Liver (tissue), 3 donors: ENCODE measurements around the gene GREB1L.

ENCODE experiments used
- CTCF ChIP-seq: fragments of 150-350 bp; IDR thresholded peaks from 2 replicates; pipeline ENCODE4 v1.5.1; 2017; ENCODE audit warnings: improper control_type of control experiment, low read depth, low read length; ENCODE audit not compliant: missing input control
- SP1 ChIP-seq: IDR thresholded peaks from 2 replicates; pipeline ENCODE4 v1.6.1; 2018; ENCODE audit warnings: antibody characterized with exemption, mild to moderate bottlenecking
- donor health status: healthy.
- donor health status: healthy.

- TF ChIP-seq CTCF (no peak), SP1 (no peak)
Measured at GRCh38 chr18:21196426-21196825, 45.6 kb upstream of the GREB1L start.
